Osteoblast (primary cell): ENCODE measurements around the gene NAA40. TPM values are rescaled to one million over a fixed set of nuclear protein-coding genes. Genes with fewer than 3 reads are reported as not detected.

Experiments used
- DNase-seq: peaks from one replicate; pipeline ENCODE4 v3.0.0; 2011; ENCODE audit warnings: low spot score, mixed read lengths; ENCODE audit not compliant: insufficient read length; ENCODE audit errors: missing footprints
- H2AFZ ChIP-seq: 2 replicates; pipeline ENCODE4 v1.6.0; 2011; ENCODE audit warnings: mild to moderate bottlenecking, low read length
- H3K27ac ChIP-seq: 2 replicates; pipeline ENCODE4 v1.5.1; 2011; ENCODE audit warnings: mild to moderate bottlenecking, low read depth, low read length, moderate library complexity
- H3K27me3 ChIP-seq: 2 replicates; pipeline ENCODE4 v1.6.0; 2012; ENCODE audit warnings: mild to moderate bottlenecking, control low read depth, inconsistent platforms, low read length, moderate library complexity; ENCODE audit not compliant: insufficient read depth
- H3K36me3 ChIP-seq: 2 replicates; pipeline ENCODE4 v1.5.1; 2011; ENCODE audit warnings: mild to moderate bottlenecking, low read length, control low read depth, moderate library complexity; ENCODE audit not compliant: insufficient read depth
- H3K4me1 ChIP-seq: 2 replicates; pipeline ENCODE4 v1.5.1; 2011; ENCODE audit warnings: mild to moderate bottlenecking, low read length, control low read depth, moderate library complexity; ENCODE audit not compliant: insufficient read depth
- H3K4me2 ChIP-seq: 2 replicates; pipeline ENCODE4 v1.6.0; 2011; ENCODE audit warnings: mild to moderate bottlenecking, low read length; ENCODE audit not compliant: insufficient read depth
- H3K4me3 ChIP-seq: fragments of 200-600 bp; sonication (generic); 3 replicates; pipeline ENCODE4 v1.5.1; 2012; ENCODE audit warnings: mild to moderate bottlenecking, low read length, inconsistent platforms; ENCODE audit not compliant: insufficient read depth
- H3K79me2 ChIP-seq: 2 replicates; pipeline ENCODE4 v1.6.0; 2012; ENCODE audit warnings: mild to moderate bottlenecking, low read length, control low read depth, inconsistent platforms; ENCODE audit not compliant: insufficient read depth
- H3K9me3 ChIP-seq: 2 replicates; pipeline ENCODE4 v1.5.1; 2011; ENCODE audit warnings: low read depth, low read length, control low read depth
- H4K20me1 ChIP-seq: 2 replicates; pipeline ENCODE4 v1.6.0; 2012; ENCODE audit warnings: mild to moderate bottlenecking, low read length, control low read depth; ENCODE audit not compliant: insufficient read depth
- small RNA-seq: library from RNA; depleted of rRNA; stranded (forward); fragments of <200 nt; gene quantifications from one replicate; pipeline ENCODE3, GENCODE V24; 2012
- total RNA-seq: library from RNA; depleted of rRNA; stranded (reverse); fragments of >200 nt; gene quantifications from 2 replicates; pipeline ENCODE4 v1.2.3, GENCODE V29; 2012
- TF ChIP-seq, protein P1 (sequence below): IDR thresholded peaks from 2 replicates; pipeline ENCODE4 v1.5.1; 2011; ENCODE audit warnings: mild to moderate bottlenecking, low read depth, low read length, moderate library complexity; ENCODE audit errors: extremely low read depth

The NAA40 gene
- total RNA-seq, 1 donor, result 11.9 TPM

DNA sequence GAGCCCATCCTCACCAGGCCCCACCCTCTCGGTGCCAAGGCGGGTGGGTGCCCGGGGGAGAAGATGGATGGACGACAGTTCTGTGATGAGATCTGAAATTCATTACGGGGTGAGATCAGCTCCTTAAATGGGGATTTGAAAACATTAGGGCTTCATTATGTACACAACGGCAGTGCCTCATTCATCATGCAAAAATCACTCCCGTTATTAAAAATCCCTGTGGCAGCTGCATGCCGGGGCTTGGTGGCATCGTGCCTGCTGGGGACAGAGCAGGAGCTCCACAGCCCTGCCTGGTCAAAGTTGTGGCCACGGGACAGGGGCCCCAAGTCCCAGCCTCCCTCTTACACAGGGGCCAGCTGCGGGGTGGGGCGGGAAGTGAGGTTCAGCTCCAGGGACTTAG lies 67.6 kb downstream of the NAA40 start:
- TF ChIP-seq, protein P1, sequence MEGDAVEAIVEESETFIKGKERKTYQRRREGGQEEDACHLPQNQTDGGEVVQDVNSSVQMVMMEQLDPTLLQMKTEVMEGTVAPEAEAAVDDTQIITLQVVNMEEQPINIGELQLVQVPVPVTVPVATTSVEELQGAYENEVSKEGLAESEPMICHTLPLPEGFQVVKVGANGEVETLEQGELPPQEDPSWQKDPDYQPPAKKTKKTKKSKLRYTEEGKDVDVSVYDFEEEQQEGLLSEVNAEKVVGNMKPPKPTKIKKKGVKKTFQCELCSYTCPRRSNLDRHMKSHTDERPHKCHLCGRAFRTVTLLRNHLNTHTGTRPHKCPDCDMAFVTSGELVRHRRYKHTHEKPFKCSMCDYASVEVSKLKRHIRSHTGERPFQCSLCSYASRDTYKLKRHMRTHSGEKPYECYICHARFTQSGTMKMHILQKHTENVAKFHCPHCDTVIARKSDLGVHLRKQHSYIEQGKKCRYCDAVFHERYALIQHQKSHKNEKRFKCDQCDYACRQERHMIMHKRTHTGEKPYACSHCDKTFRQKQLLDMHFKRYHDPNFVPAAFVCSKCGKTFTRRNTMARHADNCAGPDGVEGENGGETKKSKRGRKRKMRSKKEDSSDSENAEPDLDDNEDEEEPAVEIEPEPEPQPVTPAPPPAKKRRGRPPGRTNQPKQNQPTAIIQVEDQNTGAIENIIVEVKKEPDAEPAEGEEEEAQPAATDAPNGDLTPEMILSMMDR, result no peak
- Histone ChIP-seq H3K27ac (no peak overlapping the region), H2AFZ (no peak overlapping the region), H3K27me3 (no peaks in the 10 kb centered on the region), H3K79me2 (no peaks in the 10 kb centered on the region), H4K20me1 (peaks cover 10% of the 10 kb centered on the region), H3K36me3 (no peaks in the 10 kb centered on the region), H3K4me1 (peaks cover 10% of the 10 kb centered on the region), H3K9me3 (no peaks in the 10 kb centered on the region), H3K4me3 (no peak overlapping the region), H3K4me2 (no peak overlapping the region)
- DNase-seq, result no peak

Small RNAs within 50 kb of the gene (small RNA-seq; reads per million reads assigned to genes)
- gene RNU6-45P, result not detected

Other genes starting within 250 kb of the NAA40 start
- gene ZFTA, start 170.2 kb upstream of the NAA40 start, total RNA-seq, result 14.5 and 15.3 TPM in 2 replicates
- gene SPINDOC, start 125.5 kb upstream of the NAA40 start, total RNA-seq, result 16.2 and 17.7 TPM in 2 replicates
- 13.8 and 14.8 TPM in 2 replicates for gene MARK2, start 99.9 kb upstream of the NAA40 start, total RNA-seq
- under 0.01 TPM in 2 replicates for gene RCOR2, start 21.8 kb upstream of the NAA40 start, total RNA-seq
- 159 and 190 TPM in 2 replicates for gene COX8A, start 35.6 kb downstream of the NAA40 start, total RNA-seq
- gene OTUB1, start 47.4 kb downstream of the NAA40 start, total RNA-seq, result 32.1 and 34.4 TPM in 2 replicates
- under 0.01 and 0.29 TPM in 2 replicates for gene FLRT1, start 96.9 kb downstream of the NAA40 start, total RNA-seq
- gene MACROD1, start 227.1 kb downstream of the NAA40 start, total RNA-seq, result 17.7 TPM in 2 replicates
- gene STIP1, start 247.2 kb downstream of the NAA40 start, total RNA-seq, result 85.5 and 94.5 TPM in 2 replicates